HL-60 (cell line): ENCODE measurements around the gene IRF6.

ENCODE experiments used
- POLR2AphosphoS5 ChIP-seq: IDR thresholded peaks from 2 replicates; pipeline ENCODE4 v1.6.1; 2012; ENCODE audit warnings: low read depth
- TF ChIP-seq, protein P1 (sequence below): IDR thresholded peaks from one replicate; pipeline ENCODE4 v1.5.1; 2011; ENCODE audit warnings: low read length, control low read depth, inconsistent platforms; ENCODE audit not compliant: insufficient read depth

DNA sequence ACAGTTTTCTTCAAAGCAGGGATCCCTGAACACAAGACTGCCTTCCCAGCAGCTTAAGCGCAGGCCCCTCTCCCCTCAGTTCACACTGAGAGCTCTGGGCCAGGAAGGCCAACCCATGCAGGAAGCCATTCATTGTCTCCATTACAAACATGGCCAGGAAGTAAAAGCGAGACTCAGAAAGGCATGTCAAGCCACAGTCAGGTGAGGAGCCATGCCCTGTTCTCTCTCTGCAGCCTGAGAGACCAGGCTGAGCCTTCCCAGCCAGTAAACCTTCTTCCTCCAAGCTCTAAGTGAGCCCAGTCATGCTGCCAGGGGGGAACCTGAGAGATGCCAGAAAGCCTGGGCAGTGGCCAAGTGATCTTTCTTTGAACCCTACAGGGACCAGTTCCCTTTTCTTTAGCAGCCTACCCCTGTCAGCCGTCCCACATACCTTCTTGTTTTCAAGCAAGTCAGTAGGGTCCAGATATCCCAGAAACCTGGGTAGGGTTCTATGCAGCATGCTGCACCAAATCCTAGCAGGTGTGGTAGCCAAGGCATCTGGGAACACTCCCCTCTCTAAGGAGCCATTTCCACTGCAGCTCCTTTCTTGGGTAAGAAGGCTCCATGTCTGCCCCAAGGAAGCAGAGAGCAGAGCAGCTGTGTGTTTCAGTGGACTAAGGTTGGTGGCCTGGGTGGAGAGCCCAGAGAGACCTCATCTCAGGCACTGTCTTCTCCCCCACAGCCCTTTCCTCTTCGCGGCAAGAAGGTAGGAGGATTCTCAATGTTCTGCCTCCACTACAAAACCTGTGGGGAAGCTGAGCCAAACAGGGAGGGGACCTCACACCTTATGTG lies 49.1 kb downstream of the IRF6 start:
- TF ChIP-seq, protein P1, sequence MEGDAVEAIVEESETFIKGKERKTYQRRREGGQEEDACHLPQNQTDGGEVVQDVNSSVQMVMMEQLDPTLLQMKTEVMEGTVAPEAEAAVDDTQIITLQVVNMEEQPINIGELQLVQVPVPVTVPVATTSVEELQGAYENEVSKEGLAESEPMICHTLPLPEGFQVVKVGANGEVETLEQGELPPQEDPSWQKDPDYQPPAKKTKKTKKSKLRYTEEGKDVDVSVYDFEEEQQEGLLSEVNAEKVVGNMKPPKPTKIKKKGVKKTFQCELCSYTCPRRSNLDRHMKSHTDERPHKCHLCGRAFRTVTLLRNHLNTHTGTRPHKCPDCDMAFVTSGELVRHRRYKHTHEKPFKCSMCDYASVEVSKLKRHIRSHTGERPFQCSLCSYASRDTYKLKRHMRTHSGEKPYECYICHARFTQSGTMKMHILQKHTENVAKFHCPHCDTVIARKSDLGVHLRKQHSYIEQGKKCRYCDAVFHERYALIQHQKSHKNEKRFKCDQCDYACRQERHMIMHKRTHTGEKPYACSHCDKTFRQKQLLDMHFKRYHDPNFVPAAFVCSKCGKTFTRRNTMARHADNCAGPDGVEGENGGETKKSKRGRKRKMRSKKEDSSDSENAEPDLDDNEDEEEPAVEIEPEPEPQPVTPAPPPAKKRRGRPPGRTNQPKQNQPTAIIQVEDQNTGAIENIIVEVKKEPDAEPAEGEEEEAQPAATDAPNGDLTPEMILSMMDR: no peak
- peak; percentile 53; the same call in 1 of the 2 replicates for TF ChIP-seq POLR2AphosphoS5
